ENCODE results near the gene CDH13.

Gene CDH13

GRCh38 chr16:83248735-83249463 lies 622.1 kb downstream of the CDH13 start:
- no peak for DNase-seq (ENCODE audit: low spot score)

- no peak for DNase-seq (ENCODE audit: low spot score)
These were observed 626.8 kb downstream of the CDH13 start for GRCh38 chr16:83253521-83253920.

GRCh38 chr16:83258366-83258928 lies 631.7 kb downstream of the CDH13 start:
- no peak for DNase-seq (ENCODE audit: low spot score)

GRCh38 chr16:83266848-83267553 lies 640.2 kb downstream of the CDH13 start:
- no peak for DNase-seq (ENCODE audit: low spot score)

- DNase-seq (ENCODE audit: low spot score) = no peak
These were observed 641.4 kb downstream of the CDH13 start for GRCh38 chr16:83268169-83268568.

- no peak for DNase-seq (ENCODE audit: low spot score)
These were observed 642.3 kb downstream of the CDH13 start for GRCh38 chr16:83269048-83269447.

- no peak for DNase-seq (ENCODE audit: low spot score)
These were observed 642.8 kb downstream of the CDH13 start for GRCh38 chr16:83269541-83269940.

- no peak for DNase-seq (ENCODE audit: low spot score)
These were observed 643.3 kb downstream of the CDH13 start for GRCh38 chr16:83270061-83270460.

GRCh38 chr16:83270640-83271039 lies 643.9 kb downstream of the CDH13 start:
- no peak for DNase-seq (ENCODE audit: low spot score)

- DNase-seq (ENCODE audit: low spot score) = no peak
These were observed 644.4 kb downstream of the CDH13 start for GRCh38 chr16:83271123-83271522.

GRCh38 chr16:83271970-83272575 lies 645.3 kb downstream of the CDH13 start:
- DNase-seq (ENCODE audit: low spot score) = no peak

GRCh38 chr16:83272843-83273242 lies 646.1 kb downstream of the CDH13 start:
- no peak for DNase-seq (ENCODE audit: low spot score)

GRCh38 chr16:83273504-83274173 lies 646.9 kb downstream of the CDH13 start:
- no peak for DNase-seq (ENCODE audit: low spot score)

- DNase-seq (ENCODE audit: low spot score) = no peak
These were observed 652.5 kb downstream of the CDH13 start for GRCh38 chr16:83279251-83279650.

- DNase-seq (ENCODE audit: low spot score) = no peak
These were observed 659.2 kb downstream of the CDH13 start for GRCh38 chr16:83285921-83286320.

- DNase-seq (ENCODE audit: low spot score) = no peak
These were observed 669.7 kb downstream of the CDH13 start for GRCh38 chr16:83296505-83296904.

GRCh38 chr16:83298541-83298940 lies 671.8 kb downstream of the CDH13 start:
- DNase-seq (ENCODE audit: low spot score) = no peak

- DNase-seq (ENCODE audit: low spot score) = no peak
These were observed 673.6 kb downstream of the CDH13 start for GRCh38 chr16:83300326-83300725.

GRCh38 chr16:83301971-83302370 lies 675.2 kb downstream of the CDH13 start:
- DNase-seq (ENCODE audit: low spot score) = no peak

- DNase-seq (ENCODE audit: low spot score) = no peak
These were observed 676.1 kb downstream of the CDH13 start for GRCh38 chr16:83302853-83303252.

- no peak for DNase-seq (ENCODE audit: low spot score)
These were observed 678.3 kb downstream of the CDH13 start for GRCh38 chr16:83305092-83305491.

GRCh38 chr16:83306961-83307593 lies 680.3 kb downstream of the CDH13 start:
- no peak for DNase-seq (ENCODE audit: low spot score)
